Liver (tissue), 9 donors: ENCODE results near the gene IFIT1B. TPM values are rescaled to one million over a fixed set of nuclear protein-coding genes. Genes with fewer than 3 reads are reported as not detected.

Source experiments
- DNase-seq: peaks from one replicate; pipeline ENCODE4 v3.0.0-alpha.2; 2017; ENCODE audit warnings: low spot score
- H3K27ac ChIP-seq, 2 donors: one replicate each; pipeline ENCODE4 v1.7.0; 2013; ENCODE audit warnings: inconsistent platforms in 2 of 2, low read length in 2 of 2, control low read depth in 1 of 2, low read depth in 1 of 2, mild to moderate bottlenecking in 1 of 2
- H3K27me3 ChIP-seq, 4 donors: one replicate each; pipeline versions ENCODE4 v1.6.1 to v1.7.0; 2013; ENCODE audit warnings: low read length in 3 of 4, inconsistent platforms in 1 of 4, mild to moderate bottlenecking in 1 of 4, moderate library complexity in 1 of 4; ENCODE audit not compliant: control insufficient read depth in 4 of 4, insufficient read depth in 4 of 4
- H3K36me3 ChIP-seq, 4 donors: one replicate each; pipeline versions ENCODE4 v1.6.1 to v1.7.0; 2013; ENCODE audit warnings: low read length in 3 of 4, mild to moderate bottlenecking in 3 of 4, low read depth in 1 of 4, moderate library complexity in 1 of 4; ENCODE audit not compliant: control insufficient read depth in 4 of 4, insufficient read depth in 3 of 4
- H3K4me1 ChIP-seq, 4 donors: one replicate each; pipeline versions ENCODE4 v1.6.1 to v1.7.0; 2013; ENCODE audit warnings: low read length in 3 of 4, mild to moderate bottlenecking in 3 of 4, moderate library complexity in 1 of 4; ENCODE audit not compliant: control insufficient read depth in 4 of 4, insufficient read depth in 4 of 4
- H3K4me3 ChIP-seq, 3 donors: one replicate each; pipeline versions ENCODE4 v1.6.1 to v1.7.0; 2013; ENCODE audit warnings: low read length in 3 of 3, control low read depth in 1 of 3, low read depth in 1 of 3, mild to moderate bottlenecking in 1 of 3
- H3K9ac ChIP-seq, 2 donors: one replicate each; pipeline ENCODE4 v1.7.0; 2013; ENCODE audit warnings: low read length in 2 of 2, mild to moderate bottlenecking in 2 of 2, moderate library complexity in 2 of 2, control low read depth in 1 of 2, low read depth in 1 of 2
- H3K9me3 ChIP-seq, 4 donors: one replicate each; pipeline versions ENCODE4 v1.6.1 to v1.7.0; 2013; ENCODE audit warnings: low read length in 3 of 4; ENCODE audit not compliant: control insufficient read depth in 4 of 4
- CTCF ChIP-seq: fragments of 150-350 bp; IDR thresholded peaks from 2 replicates; pipeline ENCODE4 v1.5.1; 2017; ENCODE audit warnings: improper control_type of control experiment, low read depth, low read length; ENCODE audit not compliant: missing input control
- EGR1 ChIP-seq, 2 donors: IDR thresholded peaks; 2 replicates each; pipeline ENCODE4 v1.6.1; 2016 to 2018; ENCODE audit warnings: antibody characterized with exemption in 2 of 2, low read depth in 2 of 2
- FOXA1 ChIP-seq: IDR thresholded peaks from 2 replicates; pipeline ENCODE4 v1.6.1; 2016; ENCODE audit warnings: antibody characterized with exemption
- FOXA2 ChIP-seq: IDR thresholded peaks from 2 replicates; pipeline ENCODE4 v1.6.1; 2016; ENCODE audit warnings: antibody characterized with exemption
- HNF4A ChIP-seq, 2 donors: conservative IDR thresholded peaks; 2 replicates each; pipeline ENCODE4 v1.6.1; 2016; ENCODE audit warnings: antibody characterized with exemption in 2 of 2, mild to moderate bottlenecking in 2 of 2
- HNF4G ChIP-seq: IDR thresholded peaks from 2 replicates; pipeline ENCODE4 v1.6.1; 2016; ENCODE audit warnings: antibody characterized with exemption
- JUND ChIP-seq, 2 donors: IDR thresholded peaks; 2 replicates each; pipeline ENCODE4 v1.6.1; 2016; ENCODE audit warnings: antibody characterized with exemption in 2 of 2
- MAX ChIP-seq: IDR thresholded peaks from 2 replicates; pipeline ENCODE4 v1.6.1; 2016; ENCODE audit warnings: antibody characterized with exemption
- NR2F2 ChIP-seq: IDR thresholded peaks from 2 replicates; pipeline ENCODE4 v1.6.1; 2016; ENCODE audit warnings: antibody characterized with exemption
- RAD21 ChIP-seq, 2 donors: IDR thresholded peaks; 2 replicates each; pipeline ENCODE4 v1.6.1; 2016; ENCODE audit warnings: antibody characterized with exemption in 2 of 2, mild to moderate bottlenecking in 2 of 2
- REST ChIP-seq: IDR thresholded peaks from 2 replicates; pipeline ENCODE4 v1.6.1; 2016; ENCODE audit warnings: antibody characterized with exemption, mild to moderate bottlenecking
- RXRA ChIP-seq, 2 donors: IDR thresholded peaks; 2 replicates each; pipeline ENCODE4 v1.6.1; 2017 to 2018; ENCODE audit warnings: antibody characterized with exemption in 2 of 2, mild to moderate bottlenecking in 1 of 2
- SP1 ChIP-seq: IDR thresholded peaks from 2 replicates; pipeline ENCODE4 v1.6.1; 2018; ENCODE audit warnings: antibody characterized with exemption, mild to moderate bottlenecking
- TAF1 ChIP-seq: conservative IDR thresholded peaks from 2 replicates; pipeline ENCODE4 v1.6.1; 2016; ENCODE audit warnings: antibody characterized with exemption, mild to moderate bottlenecking
- YY1 ChIP-seq: IDR thresholded peaks from 2 replicates; pipeline ENCODE4 v1.6.1; 2016; ENCODE audit warnings: antibody characterized with exemption, mild to moderate bottlenecking
- ZBTB33 ChIP-seq: IDR thresholded peaks from 2 replicates; pipeline ENCODE4 v1.6.1; 2016; ENCODE audit warnings: antibody characterized with exemption
- WGBS: extraction: QIAGEN DNeasy Blood & Tissue Kit; methylation state at CpG from one replicate; pipeline ENCODE4 v1.1.7; 2013; 5-methylcytosine and 5-hydroxymethylcytosine counted together
- polyA plus RNA-seq, 2 donors: library from polyadenylated mRNA; stranded (reverse) in 1 of 2; unstranded in 1 of 2; fragments of 200-250 nt in 1 of 2; fragments of >200 nt in 1 of 2; fragmentation: Nextera tagmentation in 1 of 2; extraction: Ambion mirVana in 1 of 2; gene quantifications; one replicate each; pipeline versions ENCODE4 v1.2.1 to v1.2.3, GENCODE V29; 2013 to 2015
- total RNA-seq, 2 donors: library from RNA; depleted of rRNA; stranded (reverse); fragments of >200 nt; gene quantifications; one replicate each; pipeline ENCODE4 v1.2.3, GENCODE V29; 2014
- donor health status: healthy.
- donor health status: healthy.
- donor health status: healthy.
- donor health status: healthy.
- donor health status: healthy.

IFIT1B gene
- total and polyA plus RNA-seq, 4 donors: 0.15 to 13.3 TPM; not detected in 2

GRCh38 chr10:89428877-89429276, 51.0 kb downstream of the IFIT1B start:
- Histone ChIP-seq H3K4me1 (peaks cover 0 to 15% (median 14%) of the 10 kb centered on the region in 4 donors), H3K9ac (no peak overlapping the region), H3K4me3 (no peak overlapping the region), H3K27me3 (no peaks in the 10 kb centered on the region), H3K36me3 (no peaks in the 10 kb centered on the region), H3K27ac (no peak overlapping the region), H3K9me3 (no peaks in the 10 kb centered on the region)
- WGBS: 60% methylated on average over 1 of the region's 1 CpG
- no peak for DNase-seq
- TF ChIP-seq JUND (IDR thresholded peaks at IDR 0.05) (no peak), REST (no peak), SP1 (no peak), HNF4A (conservative IDR thresholded peaks at IDR 0.05) (no peak), ZBTB33 (no peak), MAX (no peak), FOXA1 (no peak), EGR1 (IDR thresholded peaks at IDR 0.05; ENCODE audit: low read depth in 2 of 2) (no peak), HNF4G (no peak), RAD21 (IDR thresholded peaks at IDR 0.05) (no peak), FOXA2 (no peak), TAF1 (no peak), YY1 (no peak), NR2F2 (no peak), CTCF (no peak), RXRA (IDR thresholded peaks at IDR 0.05) (no peak)

- Histone ChIP-seq H3K4me3 (no peak overlapping the region), H3K27me3 (no peaks in the 10 kb centered on the region), H3K9ac (no peak overlapping the region), H3K4me1 (peaks cover 0 to 2% (median 0%) of the 10 kb centered on the region in 4 donors), H3K27ac (no peak overlapping the region), H3K36me3 (no peaks in the 10 kb centered on the region), H3K9me3 (no peaks in the 10 kb centered on the region)
- TF ChIP-seq EGR1 (IDR thresholded peaks at IDR 0.05; ENCODE audit: low read depth in 2 of 2): no peak
- peak in 1 of 2 donors; percentile 9 for TF ChIP-seq RAD21 (IDR thresholded peaks at IDR 0.05)
- WGBS: 56% methylated on average over 3 of the region's 3 CpGs
- no peak for DNase-seq
These were observed 54.1 kb downstream of the IFIT1B start for GRCh38 chr10:89431977-89432376.

Other genes starting within 250 kb of the IFIT1B start
- under 1 TPM in 1 of 2 donors, not detected in 1; 0.08 TPM for gene CH25H, start 170.7 kb upstream of the IFIT1B start, total RNA-seq
- under 1 TPM; 0.25 to 0.33 TPM for gene CH25H, start 170.7 kb upstream of the IFIT1B start, polyA plus RNA-seq
- 100 to 1,000 TPM in 1 of 2 donors, 10 to 100 TPM in 1; 65.4 to 176 TPM for gene LIPA, start 126.3 kb upstream of the IFIT1B start, total RNA-seq
- gene LIPA, start 126.3 kb upstream of the IFIT1B start, polyA plus RNA-seq: 10 to 100 TPM; 35.3 to 86.4 TPM
- 1 to 10 TPM; 4.8 to 5.5 TPM for gene IFIT2, start 76.0 kb upstream of the IFIT1B start, total RNA-seq
- gene IFIT2, start 76.0 kb upstream of the IFIT1B start, polyA plus RNA-seq: 1 to 10 TPM; 5.0 to 5.5 TPM
- 10 to 100 TPM in 1 of 2 donors, 1 to 10 TPM in 1; 9.8 to 11.2 TPM for gene IFIT3, start 50.1 kb upstream of the IFIT1B start, total RNA-seq
- gene IFIT3, start 50.1 kb upstream of the IFIT1B start, polyA plus RNA-seq: 10 to 100 TPM in 1 of 2 donors, 1 to 10 TPM in 1; 9.2 to 10.9 TPM
- gene IFIT1, start 14.6 kb downstream of the IFIT1B start, total RNA-seq: 10 to 100 TPM; 11.4 to 11.8 TPM
- gene IFIT1, start 14.6 kb downstream of the IFIT1B start, polyA plus RNA-seq: 10 to 100 TPM in 1 of 2 donors, 1 to 10 TPM in 1; 8.1 to 17.5 TPM
- gene IFIT5, start 36.5 kb downstream of the IFIT1B start, total RNA-seq: 10 to 100 TPM in 1 of 2 donors, 1 to 10 TPM in 1; 5.0 to 10.7 TPM
- 1 to 10 TPM; 6.2 to 7.3 TPM for gene IFIT5, start 36.5 kb downstream of the IFIT1B start, polyA plus RNA-seq
- gene SLC16A12, start 157.5 kb downstream of the IFIT1B start, total RNA-seq: 10 to 100 TPM in 1 of 2 donors, 1 to 10 TPM in 1; 1.5 to 10.7 TPM
- gene SLC16A12, start 157.5 kb downstream of the IFIT1B start, polyA plus RNA-seq: under 1 TPM; 0.03 to 0.38 TPM